H1 (cell line): ENCODE data around the gene JMJD1C. TPM values are rescaled to one million over a fixed set of nuclear protein-coding genes. Genes with fewer than 3 reads are reported as not detected.

Experiments
- TBP ChIP-seq: IDR thresholded peaks from 2 replicates; pipeline ENCODE4 v1.6.1; 2011; ENCODE audit warnings: low read depth, low read length, improper control_type of control experiment
- polyA plus RNA-seq, 7 experiments: library from polyadenylated mRNA; depleted of rRNA in 3 of 7; stranded (reverse) in 5 of 7; unstranded in 2 of 7; fragments of >200 nt in 5 of 7; fragments of 200-250 nt in 2 of 7; gene quantifications; 1 replicate in 5 of 7; 2 replicates in 1 of 7; 4 replicates in 1 of 7; pipeline versions ENCODE4 v1.2.1 to v1.2.3, GENCODE V29; 2011 to 2013; ENCODE audit warnings: missing spikeins in 2 of 7, mixed read lengths in 2 of 7
- total RNA-seq: library from RNA; stranded (reverse); fragmentation: NEBNext Ultra II Directional; extraction: Animal tissue kit (Norgen Biotek cat#: 25700); gene quantifications from 2 replicates; pipeline ENCODE4 v1.2.1, GENCODE V29; 2021

JMJD1C gene
- total and polyA plus RNA-seq, 2 of the 8 experiments (the other 6 are each of a cell fraction or from before 2014, with no cell fraction given) = 54.5 to 210 TPM

- no peak for TF ChIP-seq TBP
These were observed 117.4 kb downstream of the JMJD1C start (continued) for GRCh38 chr10:63348245-63348850.
